ENCODE data around the gene ZNF33A.

- TF ChIP-seq CTCF (conservative IDR thresholded peaks at IDR 0.05; ENCODE audit: low read depth, low read length): no peak
- TF ChIP-seq EZH2phosphoT487 (IDR thresholded peaks at IDR 0.05; ENCODE audit: borderline replicate concordance, low read length): no peak
Observed at GRCh38 chr10:37975401-37975991, 35.0 kb upstream of the ZNF33A start.
